H1 (cell line): Measurements from ENCODE around the gene B4GAT1. TPM values are rescaled to one million over a fixed set of nuclear protein-coding genes. Genes with fewer than 3 reads are reported as not detected.
A peak's percentile ranks its signal among the peaks of the same experiment; 100 is the strongest.

Source experiments
- CTCF ChIA-PET: fragments of 300-600 bp; sonication (Branson Sonifier 250); formaldehyde crosslinking; loops from one replicate; lab custom pipeline; 2021; ENCODE audit not compliant: partially characterized antibody; lab: Charles Lee
- POLR2A ChIA-PET: fragments of 300-600 bp; sonication (Branson Sonifier 250); formaldehyde crosslinking; loops from one replicate; lab custom pipeline; 2021; ENCODE audit warnings: inconsistent platforms; ENCODE audit not compliant: partially characterized antibody; lab: Charles Lee
- DNase-seq, 2 experiments: peaks; one replicate each; pipeline versions ENCODE4 v3.0.0 to v3.0.0-alpha.2; 2010 to 2022; ENCODE audit warnings: low spot score in 2 of 2, low read depth in 1 of 2, mixed read lengths in 1 of 2
- FAIRE-seq: peaks from 2 replicates; lab custom pipeline; 2011; peaks lifted over from hg19 to GRCh38; lab: Jason Lieb, UNC
- H2AFZ ChIP-seq: 2 replicates; pipeline ENCODE4 v1.8.1; 2012; ENCODE audit warnings: low read length, inconsistent platforms
- H2AK5ac ChIP-seq: 2 replicates; pipeline ENCODE4 v1.6.1; 2013; ENCODE audit warnings: low read depth, low read length
- H2BK120ac ChIP-seq: replicated peaks from 2 replicates; pipeline ENCODE3; 2013; ENCODE audit warnings: low read depth, low read length, inconsistent platforms
- H2BK12ac ChIP-seq: 2 replicates; pipeline ENCODE4 v1.6.1; 2013; ENCODE audit warnings: low read depth, low read length
- H2BK15ac ChIP-seq: 2 replicates; pipeline ENCODE4 v1.6.1; 2013; ENCODE audit warnings: low read length
- H2BK20ac ChIP-seq: 2 replicates; pipeline ENCODE4 v1.6.1; 2013; ENCODE audit warnings: low read length
- H2BK5ac ChIP-seq: 2 replicates; pipeline ENCODE4 v1.6.1; 2013; ENCODE audit warnings: low read depth, low read length
- H3K14ac ChIP-seq: 2 replicates; pipeline ENCODE4 v1.6.1; 2013; ENCODE audit warnings: inconsistent platforms; ENCODE audit not compliant: insufficient read length
- H3K18ac ChIP-seq: 2 replicates; pipeline ENCODE4 v1.6.1; 2013; ENCODE audit warnings: low read length; ENCODE audit errors: extremely low read depth
- H3K23ac ChIP-seq: 2 replicates; pipeline ENCODE4 v1.6.1; 2013; ENCODE audit warnings: inconsistent platforms; ENCODE audit not compliant: insufficient read length
- H3K23me2 ChIP-seq: 2 replicates; pipeline ENCODE4 v1.6.1; 2013; ENCODE audit warnings: low read depth, low read length
- H3K27ac ChIP-seq: 2 replicates; pipeline ENCODE4 v1.6.1; 2011; ENCODE audit warnings: low read depth, low read length, inconsistent platforms
- H3K27me3 ChIP-seq, 4 experiments: replicated peaks in 1 of 4; 1 replicate in 1 of 4; 2 replicates in 3 of 4; pipeline versions ENCODE4 v1.6.1 to v1.8.1; 2011 to 2013; ENCODE audit warnings: low read length in 3 of 4, mild to moderate bottlenecking in 3 of 4, inconsistent platforms in 2 of 4, mixed read lengths in 2 of 4, moderate library complexity in 1 of 4; ENCODE audit not compliant: control insufficient read depth in 3 of 4, insufficient read depth in 3 of 4; ENCODE audit errors: extremely low read depth in 1 of 4
- H3K36me3 ChIP-seq, 4 experiments: 2 replicates each; pipeline versions ENCODE4 v1.6.1 to v1.8.1; 2011 to 2013; ENCODE audit warnings: mild to moderate bottlenecking in 4 of 4, low read length in 3 of 4, moderate library complexity in 2 of 4, control low read depth in 1 of 4, inconsistent platforms in 1 of 4; ENCODE audit not compliant: insufficient read depth in 4 of 4, control insufficient read depth in 2 of 4
- H3K4ac ChIP-seq: replicated peaks from 2 replicates; pipeline ENCODE3; 2013; ENCODE audit warnings: low read length, low read depth, mixed read lengths, inconsistent platforms; ENCODE audit not compliant: insufficient read length
- H3K4me1 ChIP-seq, 4 experiments: replicated peaks in 1 of 4; 1 replicate in 1 of 4; 2 replicates in 3 of 4; pipeline versions ENCODE4 v1.6.1 to v1.8.1; 2011 to 2013; ENCODE audit warnings: low read length in 3 of 4, inconsistent platforms in 2 of 4, mixed read lengths in 1 of 4; ENCODE audit not compliant: insufficient read depth in 4 of 4, control insufficient read depth in 3 of 4
- H3K4me2 ChIP-seq, 2 experiments: 2 replicates each; pipeline versions ENCODE4 v1.6.1 to v1.8.1; 2011 to 2013; ENCODE audit warnings: low read depth in 2 of 2, low read length in 2 of 2, control low read depth in 1 of 2, inconsistent platforms in 1 of 2, mild to moderate bottlenecking in 1 of 2; ENCODE audit not compliant: insufficient read depth in 1 of 2
- H3K4me3 ChIP-seq, 4 experiments: fragments of 200-600, 300-600 bp in 1 of 4; sonication (generic), shearing (Covaris generic), sonication (Bioruptor Twin) in 1 of 4; 2 replicates each; pipeline versions ENCODE4 v1.5.1 to v1.8.1; 2011 to 2016; ENCODE audit warnings: low read length in 4 of 4, low read depth in 3 of 4, control low read depth in 2 of 4, inconsistent platforms in 2 of 4, mild to moderate bottlenecking in 2 of 4, mixed read lengths in 1 of 4, moderate library complexity in 1 of 4; ENCODE audit not compliant: insufficient read depth in 2 of 4; ENCODE audit errors: extremely low read depth in 1 of 4
- H3K56ac ChIP-seq: replicated peaks from 2 replicates; pipeline ENCODE3; 2013; ENCODE audit warnings: low read depth, mild to moderate bottlenecking, mixed read lengths, low read length, inconsistent platforms; ENCODE audit not compliant: insufficient read length
- H3K79me1 ChIP-seq: 2 replicates; pipeline ENCODE4 v1.6.1; 2013; ENCODE audit warnings: low read depth, low read length, control low read depth
- H3K79me2 ChIP-seq, 2 experiments: 2 replicates each; pipeline versions ENCODE4 v1.6.1 to v1.8.1; 2012 to 2013; ENCODE audit warnings: low read length in 2 of 2, mild to moderate bottlenecking in 2 of 2, inconsistent platforms in 1 of 2; ENCODE audit not compliant: insufficient read depth in 2 of 2, control insufficient read depth in 1 of 2
- H3K9ac ChIP-seq, 4 experiments: replicated peaks in 1 of 4; 1 replicate in 1 of 4; 2 replicates in 3 of 4; pipeline versions ENCODE4 v1.6.1 to v1.8.1; 2011 to 2013; ENCODE audit warnings: low read depth in 3 of 4, low read length in 3 of 4, control low read depth in 2 of 4, mild to moderate bottlenecking in 2 of 4, moderate library complexity in 2 of 4, inconsistent platforms in 1 of 4; ENCODE audit errors: extremely low read depth in 1 of 4
- H3K9me3 ChIP-seq, 2 experiments: 2 replicates each; pipeline versions ENCODE4 v1.6.1 to v1.8.1; 2012 to 2013; ENCODE audit warnings: mild to moderate bottlenecking in 2 of 2, moderate library complexity in 2 of 2, control low read depth in 1 of 2, inconsistent platforms in 1 of 2, low read depth in 1 of 2, low read length in 1 of 2, mixed read lengths in 1 of 2; ENCODE audit not compliant: insufficient read depth in 2 of 2
- H4K20me1 ChIP-seq, 2 experiments: replicated peaks in 1 of 2; 2 replicates each; pipeline versions ENCODE3 to v1.8.1; 2011 to 2013; ENCODE audit warnings: inconsistent platforms in 2 of 2, low read length in 2 of 2, mild to moderate bottlenecking in 1 of 2; ENCODE audit not compliant: insufficient read depth in 2 of 2, control insufficient read depth in 1 of 2
- H4K5ac ChIP-seq: 2 replicates; pipeline ENCODE4 v1.6.1; 2013; ENCODE audit warnings: low read length, low read depth, mixed read lengths, inconsistent platforms; ENCODE audit not compliant: insufficient read length
- H4K8ac ChIP-seq: 2 replicates; pipeline ENCODE4 v1.8.0; 2013; ENCODE audit warnings: mild to moderate bottlenecking, moderate library complexity, low read length, inconsistent platforms; ENCODE audit not compliant: insufficient read depth; ENCODE audit errors: extremely low read depth
- H4K91ac ChIP-seq: replicated peaks from 2 replicates; pipeline ENCODE3; 2013; ENCODE audit warnings: low read length, mixed read lengths, inconsistent platforms; ENCODE audit not compliant: insufficient read length
- NRF1 ChIP-seq: IDR thresholded peaks from 2 replicates; pipeline ENCODE4 v1.6.1; 2011; ENCODE audit warnings: mild to moderate bottlenecking, low read depth, low read length, improper control_type of control experiment
- POLR2A ChIP-seq, 2 experiments: IDR thresholded peaks; 1 replicate in 1 of 2; 2 replicates in 1 of 2; pipeline ENCODE4 v1.6.1; 2011; ENCODE audit warnings: low read depth in 2 of 2, low read length in 2 of 2, mild to moderate bottlenecking in 2 of 2; ENCODE audit errors: control extremely low read depth in 1 of 2
- WGBS, 2 experiments: shearing (Covaris generic) in 1 of 2; methylation state at CpG; one replicate each; pipeline versions ENCODE4 v1.1.6 to v1.1.7; 2013 to 2015; ENCODE audit warnings: low lambda C conversion rate in 2 of 2, mixed read lengths in 2 of 2, inconsistent platforms in 1 of 2, low coverage in 1 of 2, missing lambda C conversion rate in 1 of 2; ENCODE audit not compliant: insufficient replicate concordance in 2 of 2, insufficient coverage in 1 of 2, insufficient read length in 1 of 2; ENCODE audit errors: extremely low coverage in 1 of 2, missing lambda C conversion rate in 1 of 2; 5-methylcytosine and 5-hydroxymethylcytosine counted together
- polyA plus RNA-seq, 7 experiments: library from polyadenylated mRNA; depleted of rRNA in 3 of 7; stranded (reverse) in 5 of 7; unstranded in 2 of 7; fragments of >200 nt in 5 of 7; fragments of 200-250 nt in 2 of 7; gene quantifications; 1 replicate in 5 of 7; 2 replicates in 1 of 7; 4 replicates in 1 of 7; pipeline versions ENCODE4 v1.2.1 to v1.2.3, GENCODE V29; 2011 to 2013; ENCODE audit warnings: missing spikeins in 2 of 7, mixed read lengths in 2 of 7
- total RNA-seq: library from RNA; stranded (reverse); fragmentation: NEBNext Ultra II Directional; extraction: Animal tissue kit (Norgen Biotek cat#: 25700); gene quantifications from 2 replicates; pipeline ENCODE4 v1.2.1, GENCODE V29; 2021

B4GAT1 gene
- total and polyA plus RNA-seq, 2 of the 8 experiments (the other 6 are each of a cell fraction or from before 2014, with no cell fraction given): 22.2 to 27.8 TPM

DNA sequence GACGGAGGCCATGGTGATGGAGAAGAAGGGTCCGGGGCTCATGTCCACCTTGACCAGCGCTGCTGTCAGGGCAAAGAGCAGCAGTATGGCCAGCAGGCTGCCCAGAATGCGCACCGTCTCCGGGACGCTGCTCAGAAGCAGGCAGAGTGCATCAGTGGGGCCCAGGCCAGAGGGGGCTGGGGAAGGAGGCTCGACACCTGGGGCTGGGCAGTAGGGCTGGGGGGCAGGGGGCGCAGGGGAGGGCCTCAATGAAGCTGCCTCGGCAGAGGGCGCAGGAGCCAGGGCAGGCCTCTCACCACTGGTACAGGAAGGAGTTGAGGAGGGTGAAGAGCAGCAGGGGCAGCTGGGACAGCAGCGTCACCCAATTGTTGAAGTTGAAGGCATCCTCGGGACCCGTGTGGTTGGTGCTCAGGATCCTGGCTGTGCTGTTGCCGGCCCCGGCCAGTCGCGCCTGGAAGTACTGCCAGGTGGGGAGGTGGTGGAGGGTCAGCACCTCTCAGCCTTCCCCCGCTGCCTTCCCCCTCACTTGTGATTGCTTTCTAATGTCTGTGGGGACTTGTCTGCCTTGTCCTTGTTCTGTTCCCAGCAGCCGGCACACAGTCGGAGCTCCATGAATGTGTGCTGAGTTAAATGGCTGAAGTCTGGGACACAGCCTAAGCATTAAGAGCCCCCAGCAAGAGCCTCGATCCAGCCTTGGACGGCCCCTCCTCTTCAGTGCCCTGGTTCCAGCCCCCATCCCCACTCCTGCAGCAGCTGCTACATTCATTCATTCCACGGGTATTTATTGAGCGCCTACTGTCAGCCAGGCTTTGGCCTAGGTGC, 21.9 kb upstream of the B4GAT1 start:
- no peaks in the 10 kb centered on the region for H3K27me3 ChIP-seq
- peak overlapping the region; percentile 76 to 86 for H3K4me2 ChIP-seq
- peak overlapping the region in 1 of 4 experiments; percentile 5; a peak in 1 of 7 replicates for H3K9ac ChIP-seq
- FAIRE-seq (no peak), DNase-seq (no peak)
- H4K91ac ChIP-seq: peak overlapping the region; percentile 68
- no peak overlapping the region for H3K27ac ChIP-seq
- H3K56ac ChIP-seq: no peak overlapping the region
- peaks cover 0 to 16% of the 10 kb centered on the region in 2 experiments; a peak in 2 of 4 replicates for H3K79me2 ChIP-seq
- CTCF ChIA-PET: interaction anchor here (0.9 to 7.1 kb wide), 6 partner anchors 11 to 90 kb away, joined by 3 to 51 read pairs (median 3); no protein-coding TSS in a partner anchor
- peaks cover 22 to 49% (median 43%) of the 10 kb centered on the region in 4 experiments for H3K36me3 ChIP-seq
- no peak overlapping the region for H2AFZ ChIP-seq
- peak overlapping the region; percentile 49; the same call in 1 of the 2 replicates for H3K18ac ChIP-seq
- H3K9me3 ChIP-seq: no peaks in the 10 kb centered on the region
- H2BK120ac ChIP-seq: no peak overlapping the region
- no peak overlapping the region for H2BK20ac ChIP-seq
- H3K79me1 ChIP-seq: peaks cover 9% of the 10 kb centered on the region; the same call in 1 of the 2 replicates
- WGBS, 2 experiments: 90% methylated on average over 20 of the region's 25 CpGs; no CpG with 5 or more reads in 1 of the 2 experiments
- POLR2A ChIA-PET: interaction anchor here (1.0 to 28.0 kb wide), 7 partner anchors 12 to 89 kb away, joined by 3 to 487 read pairs (median 6); partner anchors contain the start of genes B4GAT1, BRMS1 and RIN1
- no peak overlapping the region for H3K23ac ChIP-seq
- H3K23me2 ChIP-seq: peaks cover 7% of the 10 kb centered on the region; the same call in 1 of the 2 replicates
- no peak overlapping the region for H4K5ac ChIP-seq
- peak overlapping the region; percentile 63 for H4K8ac ChIP-seq
- H2BK5ac ChIP-seq: peak overlapping the region; percentile 54
- no peak overlapping the region for H3K4ac ChIP-seq
- H2BK15ac ChIP-seq: 0 out of 2 replicates have a peak overlapping the region, but pooled peaks have one; percentile 4
- H4K20me1 ChIP-seq: peaks cover 11 to 34% of the 10 kb centered on the region in 2 experiments
- H3K14ac ChIP-seq: no peak overlapping the region
- H2BK12ac ChIP-seq: no peak overlapping the region; the same call in 1 of the 2 replicates
- peaks cover 0 to 8% (median 7%) of the 10 kb centered on the region in 4 experiments; a peak in 6 of 7 replicates for H3K4me1 ChIP-seq
- peak overlapping the region; percentile 31; the same call in 1 of the 2 replicates for H2AK5ac ChIP-seq
- TF ChIP-seq POLR2A (IDR thresholded peaks at IDR 0.05; ENCODE audit: control extremely low read depth in 1 of 2, low read depth in 2 of 2, low read length in 2 of 2) (peak in 1 of 2 experiments; percentile 31; a peak in 2 of 3 replicates), NRF1 (no peak)
- TF ChIP-seq, all 59 proteins: peak for 1
- peak overlapping the region in 3 of 4 experiments; percentile 46 to 82 (median 53); a peak in 5 of 8 replicates for H3K4me3 ChIP-seq
